HG03442 (cell line): ENCODE data around the gene WWC2.
"Not testable (repeated sequence)": the region's sequence is repeated elsewhere in the genome, so short reads cannot be mapped to it uniquely, and the experiment has no call there.

ENCODE experiments used
- ATAC-seq: cut with Tn5 transposase; IDR thresholded peaks from one replicate; pipeline ENCODE4 v1.9.1; 2021; ENCODE audit warnings: mild to moderate bottlenecking, moderate library complexity; ENCODE audit not compliant: unreplicated experiment

The WWC2 gene

GRCh38 chr4:183326387-183326786, 227.3 kb downstream of the WWC2 start:
- ATAC-seq, result not testable (repeated sequence)

GRCh38 chr4:183326853-183327252, 227.8 kb downstream of the WWC2 start:
- ATAC-seq, result no peak

GRCh38 chr4:183327827-183328226, 228.8 kb downstream of the WWC2 start:
- ATAC-seq, result no peak

- no peak for ATAC-seq
These were observed 229.8 kb downstream of the WWC2 start for GRCh38 chr4:183328832-183329231.

GRCh38 chr4:183329244-183329643, 230.2 kb downstream of the WWC2 start:
- no peak for ATAC-seq

GRCh38 chr4:183329954-183330742, 231.1 kb downstream of the WWC2 start:
- no peak for ATAC-seq

GRCh38 chr4:183330841-183331240, 231.8 kb downstream of the WWC2 start:
- ATAC-seq, result no peak

GRCh38 chr4:183332447-183332846, 233.4 kb downstream of the WWC2 start:
- ATAC-seq, result no peak

GRCh38 chr4:183333202-183333601, 234.1 kb downstream of the WWC2 start:
- no peak for ATAC-seq

GRCh38 chr4:183333983-183334382, 234.9 kb downstream of the WWC2 start:
- no peak for ATAC-seq

- no peak for ATAC-seq
These were observed 236.4 kb downstream of the WWC2 start for GRCh38 chr4:183335369-183335940.

GRCh38 chr4:183337349-183337748, 238.3 kb downstream of the WWC2 start:
- ATAC-seq, result no peak

GRCh38 chr4:183337833-183338232, 238.8 kb downstream of the WWC2 start:
- ATAC-seq, result no peak

GRCh38 chr4:183342541-183343533, 243.8 kb downstream of the WWC2 start:
- no peak for ATAC-seq

GRCh38 chr4:183343730-183344129, 244.7 kb downstream of the WWC2 start:
- ATAC-seq, result no peak

- no peak for ATAC-seq
These were observed 245.6 kb downstream of the WWC2 start for GRCh38 chr4:183344523-183345255.

GRCh38 chr4:183345261-183345660, 246.2 kb downstream of the WWC2 start:
- ATAC-seq, result no peak

GRCh38 chr4:183347146-183347545, 248.1 kb downstream of the WWC2 start:
- no peak for ATAC-seq

GRCh38 chr4:183347566-183347965, 248.5 kb downstream of the WWC2 start:
- ATAC-seq, result no peak

- no peak for ATAC-seq
These were observed 249.1 kb downstream of the WWC2 start for GRCh38 chr4:183348136-183348535.
